Karpas-422 (cell line): Measurements from ENCODE around the gene ATP2A2. TPM values are rescaled to one million over a fixed set of nuclear protein-coding genes. Genes with fewer than 3 reads are reported as not detected.

Experiments used
- DNase-seq: peaks from one replicate; pipeline ENCODE4 v3.0.0-alpha.2; 2015
- H2AFZ ChIP-seq: fragments of 200-600 bp; sonication (generic); 2 replicates; pipeline ENCODE4 v1.6.1; 2014; ENCODE audit warnings: antibody characterized with exemption, low read length, mixed read lengths
- H3K27ac ChIP-seq: fragments of 200-600 bp; sonication (generic); 2 replicates; pipeline ENCODE4 v1.5.1; 2014; ENCODE audit warnings: mild to moderate bottlenecking, low read length, moderate library complexity
- H3K27me3 ChIP-seq: fragments of 200-600 bp; sonication (generic); 2 replicates; pipeline ENCODE4 v1.6.1; 2014; ENCODE audit warnings: low read length, mixed read lengths
- H3K36me3 ChIP-seq: fragments of 200-600 bp; sonication (generic); 2 replicates; pipeline ENCODE4 v1.6.1; 2014; ENCODE audit warnings: low read length, mixed read lengths; ENCODE audit not compliant: insufficient read depth
- H3K4me1 ChIP-seq: fragments of 200-600 bp; sonication (generic); 2 replicates; pipeline ENCODE4 v1.6.1; 2014; ENCODE audit warnings: mild to moderate bottlenecking, low read length, mixed read lengths
- H3K4me2 ChIP-seq: fragments of 200-600 bp; sonication (generic); 2 replicates; pipeline ENCODE4 v1.6.1; 2014; ENCODE audit warnings: low read length, low read depth, mild to moderate bottlenecking; ENCODE audit not compliant: poor library complexity, severe bottlenecking
- H3K4me3 ChIP-seq: fragments of 200-600 bp; sonication (generic); 2 replicates; pipeline ENCODE4 v1.5.1; 2014; ENCODE audit warnings: mild to moderate bottlenecking, antibody characterized with exemption, low read length, mixed read lengths
- H3K79me2 ChIP-seq: fragments of 200-600 bp; sonication (generic); 2 replicates; pipeline ENCODE4 v1.6.1; 2014; ENCODE audit warnings: mild to moderate bottlenecking, low read length, mixed read lengths
- H3K9ac ChIP-seq: fragments of 200-600 bp; sonication (generic); 2 replicates; pipeline ENCODE4 v1.6.0; 2014; ENCODE audit warnings: low read length
- H3K9me2 ChIP-seq: fragments of 200-600 bp; sonication (generic), shearing (Covaris generic); replicated peaks from 2 replicates; pipeline ENCODE4 v1.6.0; 2014; ENCODE audit warnings: mild to moderate bottlenecking, low read length, moderate library complexity; ENCODE audit not compliant: insufficient read depth
- H3K9me3 ChIP-seq: fragments of 300-700, 200-600 bp; sonication (generic); 2 replicates; pipeline ENCODE4 v1.6.1; 2014; ENCODE audit warnings: low read length, mixed read lengths
- H4K20me1 ChIP-seq: fragments of 200-600 bp; sonication (generic); 2 replicates; pipeline ENCODE4 v1.6.1; 2014; ENCODE audit warnings: mild to moderate bottlenecking, antibody characterized with exemption, low read length, low read depth; ENCODE audit not compliant: insufficient read depth
- total RNA-seq: library from RNA; depleted of rRNA; stranded (reverse); fragments of >200 nt; shearing (Covaris generic); gene quantifications from 2 replicates; pipeline ENCODE4 v1.2.3, GENCODE V29; 2014; ENCODE audit warnings: low replicate concordance

The ATP2A2 gene
- total RNA-seq, 1 experiment from 2014 or later = 88.5 TPM

DNA sequence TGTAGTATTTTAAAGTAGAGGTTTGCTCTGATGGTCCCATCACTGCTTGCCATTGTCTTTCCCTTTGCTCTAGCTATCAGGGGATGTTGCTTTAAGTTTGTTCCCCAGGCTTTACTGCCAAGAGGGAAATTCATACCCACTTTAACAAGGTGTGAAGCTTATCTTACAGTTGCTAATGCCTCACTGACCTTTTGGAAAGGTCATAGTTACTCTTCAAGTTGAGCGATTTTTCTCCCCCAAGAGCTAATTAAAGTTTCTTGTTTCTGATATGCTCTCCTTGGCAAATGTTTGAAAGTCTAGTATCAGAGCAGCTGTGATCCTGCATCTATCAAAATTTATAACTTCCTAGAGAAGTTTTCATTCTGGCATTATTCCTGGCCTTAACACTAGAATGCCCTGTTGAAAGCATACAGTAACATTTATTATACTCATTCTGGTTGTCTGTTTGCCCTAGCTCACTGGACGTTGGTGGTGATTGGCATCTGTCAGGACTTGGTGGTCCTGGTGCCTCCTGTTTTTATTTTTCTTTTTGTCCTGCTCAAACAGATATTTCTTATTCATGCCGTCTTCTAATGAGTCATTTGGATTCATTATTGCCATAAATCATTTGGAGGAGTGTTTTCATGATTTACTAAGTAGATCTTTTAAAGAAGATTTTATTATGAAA lies 8.1 kb downstream of the ATP2A2 start:
- peaks cover 93% of the 10 kb centered on the region for H3K79me2 ChIP-seq
- no peak overlapping the region for H3K9ac ChIP-seq
- no peak overlapping the region for H3K27ac ChIP-seq
- no peaks in the 10 kb centered on the region for H3K9me3 ChIP-seq
- peaks cover 65% of the 10 kb centered on the region for H3K36me3 ChIP-seq
- no peak overlapping the region for H3K4me2 ChIP-seq
- H3K4me3 ChIP-seq = no peak overlapping the region
- H3K27me3 ChIP-seq = no peaks in the 10 kb centered on the region
- DNase-seq = no peak
- H3K4me1 ChIP-seq = peaks cover 16% of the 10 kb centered on the region
- peaks cover 48% of the 10 kb centered on the region for H4K20me1 ChIP-seq
- no peak overlapping the region for H2AFZ ChIP-seq
- H3K9me2 ChIP-seq = no peaks in the 10 kb centered on the region

DNA sequence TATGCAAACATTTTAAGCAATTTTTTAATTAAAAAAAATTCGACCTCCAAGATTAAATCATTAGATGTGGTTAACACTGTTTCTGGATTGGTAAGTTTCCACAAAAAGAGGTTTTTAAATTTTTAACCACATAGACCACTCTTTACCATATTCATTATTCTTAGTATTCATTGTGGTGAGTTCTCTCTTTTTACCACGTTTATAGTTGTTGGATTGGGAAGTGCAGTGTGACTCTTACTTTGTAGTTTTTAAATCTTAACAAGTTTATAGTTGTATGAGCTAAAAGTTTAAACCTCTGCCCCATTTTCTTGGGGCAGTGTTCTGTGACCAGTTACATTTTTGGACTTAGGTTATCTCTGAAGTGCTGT lies 8.6 kb downstream of the ATP2A2 start:
- H3K27me3 ChIP-seq = no peaks in the 10 kb centered on the region
- H3K9me3 ChIP-seq = no peaks in the 10 kb centered on the region
- H2AFZ ChIP-seq = no peak overlapping the region
- peaks cover 93% of the 10 kb centered on the region for H3K79me2 ChIP-seq
- no peak overlapping the region for H3K27ac ChIP-seq
- H3K4me2 ChIP-seq = no peak overlapping the region
- H3K9ac ChIP-seq = no peak overlapping the region
- peaks cover 64% of the 10 kb centered on the region for H3K36me3 ChIP-seq
- H3K4me1 ChIP-seq = peaks cover 11% of the 10 kb centered on the region
- H3K9me2 ChIP-seq = no peaks in the 10 kb centered on the region
- peaks cover 43% of the 10 kb centered on the region for H4K20me1 ChIP-seq
- no peak overlapping the region for H3K4me3 ChIP-seq
- DNase-seq = no peak

DNA sequence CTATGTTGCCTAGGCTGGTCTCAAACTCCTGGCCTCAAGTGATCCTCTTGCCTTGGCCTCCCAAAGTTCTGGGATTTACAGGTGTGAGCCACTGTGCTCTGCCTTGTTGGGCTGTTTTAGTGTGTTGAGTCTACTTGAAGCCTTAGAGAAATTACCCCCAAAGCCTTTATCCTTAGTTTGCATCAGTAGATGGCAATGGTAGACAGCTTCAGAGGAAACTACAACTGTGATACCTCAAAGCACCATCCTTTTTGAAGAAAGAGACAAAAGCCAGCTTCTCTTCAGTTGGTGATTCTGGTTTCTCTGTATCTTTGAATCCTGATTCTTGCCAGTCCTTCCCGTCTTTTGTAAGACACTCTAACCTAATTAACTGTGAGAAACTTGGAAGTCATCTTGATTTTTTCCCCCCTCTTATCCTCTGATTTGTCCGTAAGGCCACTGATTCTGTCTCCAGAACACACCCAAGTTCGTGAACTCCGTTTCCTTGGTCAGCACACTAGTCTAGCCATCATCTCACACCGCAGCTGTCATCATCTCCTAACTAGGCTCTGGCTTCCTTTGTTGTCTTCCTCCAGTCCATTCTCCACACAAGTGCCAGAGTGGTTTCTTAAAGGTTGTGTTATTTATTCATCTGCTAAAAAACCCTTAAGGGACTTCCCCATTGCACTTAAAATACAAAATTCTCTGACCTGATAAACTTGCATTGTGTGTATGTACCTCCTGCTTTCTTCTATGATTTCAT lies 20.2 kb downstream of the ATP2A2 start:
- no peaks in the 10 kb centered on the region for H3K27me3 ChIP-seq
- H3K4me1 ChIP-seq = peaks cover 21% of the 10 kb centered on the region
- peaks cover 95% of the 10 kb centered on the region for H3K79me2 ChIP-seq
- H2AFZ ChIP-seq = no peak overlapping the region
- peaks cover 68% of the 10 kb centered on the region for H3K36me3 ChIP-seq
- H3K9me3 ChIP-seq = no peaks in the 10 kb centered on the region
- H3K4me2 ChIP-seq = no peak overlapping the region
- H4K20me1 ChIP-seq = peaks cover 58% of the 10 kb centered on the region
- no peak overlapping the region for H3K27ac ChIP-seq
- no peak overlapping the region for H3K9ac ChIP-seq
- H3K4me3 ChIP-seq = no peak overlapping the region
- DNase-seq = no peak
- H3K9me2 ChIP-seq = no peaks in the 10 kb centered on the region

DNA sequence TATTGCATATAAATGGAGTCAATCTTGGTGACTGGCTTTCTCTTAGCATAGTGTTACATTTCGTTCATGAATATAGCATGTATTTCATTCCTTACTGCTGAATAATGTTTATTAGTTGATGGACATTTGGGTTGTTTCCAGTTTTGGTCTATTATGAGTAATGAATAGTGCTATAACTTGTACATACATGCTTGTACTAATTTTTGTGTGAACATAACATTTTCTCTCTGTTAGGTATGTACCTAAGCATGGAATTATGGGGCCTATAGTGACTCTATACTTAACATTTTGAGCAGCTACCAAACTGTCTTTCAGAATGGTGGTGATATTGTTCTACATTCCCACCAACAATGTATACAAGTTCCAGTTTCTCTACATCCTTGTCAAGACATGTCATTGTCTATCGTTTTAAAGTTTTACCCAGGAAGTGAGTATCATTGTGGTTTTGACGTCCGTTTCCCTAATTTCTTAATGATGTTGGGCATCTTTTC lies 23.1 kb downstream of the ATP2A2 start:
- H3K27me3 ChIP-seq = no peaks in the 10 kb centered on the region
- H3K9ac ChIP-seq = no peak overlapping the region
- H3K4me2 ChIP-seq = no peak overlapping the region
- no peak overlapping the region for H3K27ac ChIP-seq
- no peaks in the 10 kb centered on the region for H3K9me2 ChIP-seq
- DNase-seq = no peak
- no peak overlapping the region for H2AFZ ChIP-seq
- H3K79me2 ChIP-seq = peaks cover 93% of the 10 kb centered on the region
- H3K4me1 ChIP-seq = peaks cover 23% of the 10 kb centered on the region
- no peaks in the 10 kb centered on the region for H3K9me3 ChIP-seq
- peaks cover 64% of the 10 kb centered on the region for H3K36me3 ChIP-seq
- H4K20me1 ChIP-seq = peaks cover 64% of the 10 kb centered on the region
- no peak overlapping the region for H3K4me3 ChIP-seq

DNA sequence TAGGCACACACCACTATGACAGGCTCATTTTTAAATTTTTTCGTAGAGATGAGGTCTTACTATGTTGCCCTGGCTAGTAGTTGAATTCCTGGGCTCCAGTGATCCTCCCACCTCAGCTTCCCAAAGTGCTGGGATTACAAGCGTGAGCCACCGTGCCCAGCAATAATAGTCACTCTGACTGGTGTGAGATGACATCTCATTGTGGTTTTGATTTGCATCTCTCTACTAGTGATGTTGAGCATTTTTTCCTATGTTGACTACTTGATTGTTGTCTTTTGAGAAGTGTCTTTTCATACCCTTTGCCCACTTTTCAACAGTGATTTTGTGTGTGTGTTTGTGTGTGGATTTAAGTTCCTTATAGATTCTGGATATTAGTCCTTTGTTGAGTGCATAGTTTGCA lies 26.3 kb downstream of the ATP2A2 start:
- peaks cover 64% of the 10 kb centered on the region for H3K36me3 ChIP-seq
- peaks cover 55% of the 10 kb centered on the region for H4K20me1 ChIP-seq
- no peaks in the 10 kb centered on the region for H3K9me2 ChIP-seq
- H3K27ac ChIP-seq = no peak overlapping the region
- DNase-seq = no peak
- no peak overlapping the region for H3K4me2 ChIP-seq
- H3K9ac ChIP-seq = no peak overlapping the region
- no peaks in the 10 kb centered on the region for H3K9me3 ChIP-seq
- H3K27me3 ChIP-seq = no peaks in the 10 kb centered on the region
- no peak overlapping the region for H3K4me3 ChIP-seq
- peaks cover 94% of the 10 kb centered on the region for H3K79me2 ChIP-seq
- H2AFZ ChIP-seq = no peak overlapping the region
- 0 out of 2 replicates have a peak, but pooled peaks cover 3% of the 10 kb centered on the region for H3K4me1 ChIP-seq

DNA sequence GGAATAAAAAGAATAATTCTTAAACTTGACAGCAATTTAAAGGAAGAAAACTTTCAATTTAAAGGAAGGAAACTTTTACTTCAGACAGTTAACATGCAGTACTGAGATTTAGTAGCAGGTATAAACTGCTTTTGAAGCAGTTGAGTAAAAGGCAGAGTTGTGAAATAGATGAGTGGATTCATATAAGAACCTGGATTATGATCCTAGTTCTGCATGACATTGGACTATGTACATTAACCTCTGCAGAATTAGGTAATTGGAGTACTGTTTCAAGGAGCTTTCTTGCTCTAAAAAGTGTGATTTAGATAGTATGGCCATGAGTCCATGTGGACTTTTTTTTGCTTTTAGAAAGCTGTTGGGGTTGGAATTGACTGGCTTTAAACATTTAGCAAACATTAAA lies 29.7 kb downstream of the ATP2A2 start:
- no peaks in the 10 kb centered on the region for H3K9me2 ChIP-seq
- H4K20me1 ChIP-seq = peaks cover 39% of the 10 kb centered on the region
- 0 out of 2 replicates have a peak, but pooled peaks cover 3% of the 10 kb centered on the region for H3K4me1 ChIP-seq
- H3K79me2 ChIP-seq = peaks cover 95% of the 10 kb centered on the region
- no peak for DNase-seq
- H3K27me3 ChIP-seq = no peaks in the 10 kb centered on the region
- H3K36me3 ChIP-seq = peaks cover 45% of the 10 kb centered on the region; the same call in 1 of the 2 replicates
- no peaks in the 10 kb centered on the region for H3K9me3 ChIP-seq
- no peak overlapping the region for H3K9ac ChIP-seq
- H2AFZ ChIP-seq = no peak overlapping the region
- H3K4me2 ChIP-seq = no peak overlapping the region
- H3K4me3 ChIP-seq = no peak overlapping the region
- H3K27ac ChIP-seq = no peak overlapping the region

DNA sequence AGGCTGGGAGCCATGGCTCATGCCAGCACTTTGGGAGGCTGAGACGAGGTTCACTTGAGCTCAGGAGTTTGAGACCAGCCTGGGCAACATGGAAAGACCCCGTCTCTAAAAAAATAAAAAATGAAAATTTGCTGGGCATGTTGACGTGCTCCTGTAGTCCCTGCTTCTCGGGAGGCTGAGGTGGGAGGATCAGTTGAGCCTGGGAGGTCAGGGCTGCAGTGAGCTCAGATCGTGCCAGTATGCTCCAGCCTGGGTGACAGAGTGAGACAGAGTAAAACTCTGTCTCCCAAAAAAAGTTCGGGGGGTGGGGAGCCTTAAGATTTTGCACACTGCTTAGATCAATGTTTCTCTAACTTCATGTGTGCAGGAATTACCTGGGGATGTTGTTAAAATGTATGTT lies 30.9 kb downstream of the ATP2A2 start:
- Histone ChIP-seq H3K4me3 (no peak overlapping the region), H2AFZ (no peak overlapping the region), H3K79me2 (peaks cover 97% of the 10 kb centered on the region), H3K4me1 (no peaks in the 10 kb centered on the region), H3K36me3 (peaks cover 45% of the 10 kb centered on the region; the same call in 1 of the 2 replicates), H3K27me3 (no peaks in the 10 kb centered on the region), H3K4me2 (no peak overlapping the region), H3K9ac (no peak overlapping the region), H3K9me3 (no peaks in the 10 kb centered on the region), H3K9me2 (no peaks in the 10 kb centered on the region), H3K27ac (no peak overlapping the region), H4K20me1 (peaks cover 38% of the 10 kb centered on the region)
- DNase-seq = no peak

DNA sequence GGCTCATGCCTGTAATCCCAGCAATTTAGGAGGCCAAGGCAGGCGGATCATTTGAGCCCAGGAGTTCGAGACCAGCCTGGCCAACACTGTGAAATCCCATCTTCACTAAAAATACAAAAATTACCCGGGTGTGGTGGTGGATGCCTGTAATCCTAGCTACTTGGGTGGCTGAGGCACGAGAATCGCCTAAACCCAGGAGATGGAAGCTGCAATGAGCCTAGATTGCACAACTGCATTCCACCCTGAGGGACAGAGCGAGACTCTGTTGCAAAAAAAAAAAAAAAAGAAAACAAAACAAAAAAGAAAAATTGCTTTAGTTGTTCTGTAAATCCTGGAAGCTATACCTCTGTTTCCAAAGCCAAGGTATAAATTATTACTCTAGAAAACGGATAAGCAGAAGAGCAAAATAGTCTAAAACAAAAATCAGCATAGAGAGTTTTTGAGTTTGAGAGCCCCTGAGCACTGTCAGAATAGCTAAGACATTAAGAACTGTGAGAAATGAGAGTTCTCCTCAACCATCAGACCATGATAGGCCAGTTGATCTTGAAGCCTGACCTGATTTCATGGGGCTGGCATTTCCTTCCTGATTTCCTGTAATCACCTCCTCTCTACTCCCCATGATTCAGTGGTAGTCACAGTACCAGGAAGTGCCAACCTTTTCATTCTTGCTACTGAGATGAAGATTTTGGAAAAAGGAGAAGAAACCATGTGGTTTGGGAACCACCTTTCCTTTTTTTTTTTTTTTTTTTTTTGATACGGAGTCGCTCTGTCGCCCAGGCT lies 31.7 kb downstream of the ATP2A2 start:
- H3K9me2 ChIP-seq = no peaks in the 10 kb centered on the region

More for the DNA sequence above, 31.7 kb downstream of the ATP2A2 start:
- H3K27me3 ChIP-seq = no peaks in the 10 kb centered on the region
- H3K9me3 ChIP-seq = no peaks in the 10 kb centered on the region
- H3K79me2 ChIP-seq = peaks cover 95% of the 10 kb centered on the region
- H2AFZ ChIP-seq = no peak overlapping the region
- H4K20me1 ChIP-seq = peaks cover 33% of the 10 kb centered on the region
- peaks cover 39% of the 10 kb centered on the region; the same call in 1 of the 2 replicates for H3K36me3 ChIP-seq
- no peak overlapping the region for H3K4me2 ChIP-seq
- no peak overlapping the region for H3K9ac ChIP-seq
- no peak overlapping the region for H3K27ac ChIP-seq
- no peak overlapping the region for H3K4me3 ChIP-seq
- no peaks in the 10 kb centered on the region for H3K4me1 ChIP-seq
- DNase-seq = no peak
